NCI-H345 treated with DMSO at 0.1 percent for 48 hours (cell line): ENCODE data around the gene FAM20B.

Experiments
- DNase-seq: peaks from one replicate; lab custom pipeline; 2025; ENCODE audit not compliant: unreplicated experiment; lab: John Stamatoyannopoulos, UW

The FAM20B gene

DNA sequence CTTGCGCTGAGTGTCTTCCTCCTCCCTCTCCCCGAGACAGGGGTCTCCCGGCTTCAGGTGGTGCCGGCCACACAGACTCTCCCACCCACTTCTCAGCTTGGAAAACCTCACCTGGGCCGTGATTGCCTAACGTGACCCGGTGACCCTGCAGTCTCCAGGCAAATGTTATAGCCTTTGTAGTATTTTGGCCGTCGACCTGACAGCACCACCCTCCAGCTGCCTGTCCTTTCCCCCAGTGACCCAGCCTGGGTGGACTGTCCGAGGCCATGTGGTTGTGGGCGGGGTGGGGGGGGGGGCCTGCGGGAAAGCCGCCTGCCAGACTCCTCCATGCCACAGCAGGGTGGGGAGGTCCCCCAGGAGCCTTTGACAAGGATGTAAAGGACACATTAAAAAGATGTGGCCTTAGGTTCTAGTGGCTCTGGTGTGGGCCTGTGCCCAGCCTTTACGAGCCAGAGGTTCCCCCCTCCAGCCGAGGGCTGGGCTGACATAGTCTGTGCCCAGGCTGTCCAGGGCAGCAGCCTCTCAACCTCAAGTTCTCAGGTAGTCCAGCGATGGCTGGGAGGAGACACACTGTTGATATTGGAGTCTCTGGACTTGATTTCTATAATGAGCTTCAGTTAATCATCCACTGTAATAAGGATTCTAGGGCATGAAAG lies 64.3 kb downstream of the FAM20B start:
- no peak for DNase-seq

- DNase-seq = no peak
These were observed 64.8 kb downstream of the FAM20B start for GRCh38 chr1:179090522-179090921.

DNA sequence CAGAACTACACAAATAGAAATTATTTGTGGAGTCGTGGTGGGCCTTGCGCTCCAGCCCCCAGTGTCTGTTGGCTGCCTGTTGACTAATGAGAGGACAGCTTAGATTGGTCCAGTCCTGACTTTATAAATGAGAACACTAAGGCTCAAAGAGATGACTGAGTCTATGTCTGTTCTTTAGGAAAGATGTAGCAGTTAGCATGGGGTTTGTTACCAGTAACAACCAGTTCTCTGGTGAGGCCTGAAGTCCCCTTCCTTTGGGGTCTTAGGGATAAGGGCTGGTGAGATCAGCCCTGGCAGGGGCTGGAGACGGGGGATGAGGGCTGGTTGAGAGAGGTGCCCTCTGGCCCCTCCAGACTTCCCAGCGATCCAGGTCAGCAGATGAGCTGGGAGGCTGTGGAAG lies 65.2 kb downstream of the FAM20B start:
- DNase-seq = no peak

DNA sequence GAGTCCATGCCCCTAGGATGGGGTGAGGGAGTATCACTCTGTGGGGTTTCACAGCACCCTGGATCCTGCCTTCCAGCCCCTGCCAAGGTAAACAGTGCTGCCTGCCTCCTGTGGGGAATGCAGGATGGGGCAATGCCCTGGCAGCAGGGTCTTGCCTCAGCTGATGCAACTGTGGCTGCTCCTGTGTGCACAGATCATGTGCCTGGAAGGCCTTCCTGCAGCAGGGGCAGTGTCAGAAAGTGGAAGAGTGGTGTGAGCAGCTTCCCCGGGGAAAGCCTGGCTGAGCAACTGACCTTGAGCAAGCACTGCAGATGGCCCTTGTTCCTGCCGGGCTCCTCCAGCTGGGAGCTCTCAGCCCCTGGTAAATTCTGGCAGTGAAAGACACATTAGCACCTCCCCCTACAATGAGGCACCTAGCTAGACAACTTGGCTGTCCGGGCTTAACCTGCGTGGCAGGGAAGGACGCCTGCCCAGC lies 66.0 kb downstream of the FAM20B start:
- DNase-seq = no peak

GRCh38 chr1:179092896-179093461 lies 67.3 kb downstream of the FAM20B start:
- DNase-seq = no peak

DNA sequence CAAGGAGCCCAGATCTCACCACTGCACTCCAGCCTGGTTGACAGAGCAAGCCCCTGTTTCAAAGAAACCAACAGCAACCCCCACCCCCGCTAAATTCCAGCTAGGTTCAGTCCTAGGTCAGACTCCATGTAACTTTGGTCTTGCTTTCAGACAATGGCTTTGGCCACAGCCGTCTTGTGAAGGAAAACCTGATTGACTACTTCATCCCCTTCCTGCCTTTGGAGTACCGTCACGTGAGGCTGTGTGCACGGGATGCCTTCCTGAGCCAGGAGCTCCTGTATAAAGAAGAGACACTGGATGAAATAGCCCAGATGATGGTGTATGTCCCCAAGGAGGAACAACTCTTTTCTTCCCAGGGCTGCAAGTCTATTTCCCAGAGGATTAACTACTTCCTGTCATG lies 69.1 kb downstream of the FAM20B start:
- DNase-seq = no peak

GRCh38 chr1:179095377-179095776 lies 69.7 kb downstream of the FAM20B start:
- DNase-seq = no peak

DNA sequence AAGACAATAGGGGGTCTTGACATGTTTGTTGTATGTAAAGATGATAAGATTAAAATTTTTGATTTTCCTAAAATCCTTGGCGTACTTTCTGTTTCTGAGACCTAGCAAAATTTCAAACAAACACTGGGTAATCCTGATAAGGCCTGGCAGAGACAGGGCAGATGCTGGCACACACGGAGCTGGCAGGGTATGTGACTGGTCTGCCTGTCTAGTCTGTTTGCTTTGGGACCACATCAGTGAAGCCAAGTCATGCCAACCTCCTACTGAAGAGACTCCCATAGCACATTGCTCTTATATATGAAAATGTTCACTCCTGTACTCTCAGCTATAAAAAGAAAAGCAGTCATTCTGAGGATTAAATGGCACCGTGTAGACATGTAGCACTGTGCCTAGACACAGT lies 70.2 kb downstream of the FAM20B start:
- no peak for DNase-seq

- DNase-seq = no peak
These were observed 74.2 kb downstream of the FAM20B start for GRCh38 chr1:179099891-179100290.

- no peak for DNase-seq
These were observed 75.9 kb downstream of the FAM20B start for GRCh38 chr1:179101566-179101965.

GRCh38 chr1:179103999-179104398 lies 78.3 kb downstream of the FAM20B start:
- no peak for DNase-seq

- DNase-seq = no peak
These were observed 79.0 kb downstream of the FAM20B start for GRCh38 chr1:179104611-179105250.

- no peak for DNase-seq
These were observed 79.7 kb downstream of the FAM20B start for GRCh38 chr1:179105393-179105792.

GRCh38 chr1:179107706-179108629 lies 82.3 kb downstream of the FAM20B start:
- no peak for DNase-seq

DNA sequence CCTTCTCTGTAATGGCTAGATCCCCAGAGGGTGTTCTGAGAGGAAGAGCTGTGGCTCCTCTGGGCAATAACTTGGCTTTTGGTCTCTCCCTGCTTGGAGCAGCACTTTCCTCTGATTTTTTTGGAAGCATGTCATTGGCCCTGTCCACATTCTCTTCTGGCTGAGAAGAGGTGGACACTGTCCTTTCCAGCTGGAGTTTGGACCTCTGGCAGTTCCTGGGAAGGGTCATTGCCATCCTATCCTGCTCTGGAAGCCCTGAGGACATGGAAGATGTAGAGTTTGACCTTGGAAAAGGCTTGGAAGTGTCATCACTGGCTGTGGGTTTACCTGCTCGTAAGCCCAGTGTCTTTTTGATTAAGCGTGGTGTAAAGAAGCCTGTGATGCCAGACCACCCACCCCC lies 83.0 kb downstream of the FAM20B start:
- no peak for DNase-seq

- DNase-seq = no peak
These were observed 89.5 kb downstream of the FAM20B start for GRCh38 chr1:179115181-179115580.

- DNase-seq = no peak
These were observed 93.8 kb downstream of the FAM20B start for GRCh38 chr1:179119513-179119912.

- no peak for DNase-seq
These were observed 95.0 kb downstream of the FAM20B start for GRCh38 chr1:179120736-179121135.

DNA sequence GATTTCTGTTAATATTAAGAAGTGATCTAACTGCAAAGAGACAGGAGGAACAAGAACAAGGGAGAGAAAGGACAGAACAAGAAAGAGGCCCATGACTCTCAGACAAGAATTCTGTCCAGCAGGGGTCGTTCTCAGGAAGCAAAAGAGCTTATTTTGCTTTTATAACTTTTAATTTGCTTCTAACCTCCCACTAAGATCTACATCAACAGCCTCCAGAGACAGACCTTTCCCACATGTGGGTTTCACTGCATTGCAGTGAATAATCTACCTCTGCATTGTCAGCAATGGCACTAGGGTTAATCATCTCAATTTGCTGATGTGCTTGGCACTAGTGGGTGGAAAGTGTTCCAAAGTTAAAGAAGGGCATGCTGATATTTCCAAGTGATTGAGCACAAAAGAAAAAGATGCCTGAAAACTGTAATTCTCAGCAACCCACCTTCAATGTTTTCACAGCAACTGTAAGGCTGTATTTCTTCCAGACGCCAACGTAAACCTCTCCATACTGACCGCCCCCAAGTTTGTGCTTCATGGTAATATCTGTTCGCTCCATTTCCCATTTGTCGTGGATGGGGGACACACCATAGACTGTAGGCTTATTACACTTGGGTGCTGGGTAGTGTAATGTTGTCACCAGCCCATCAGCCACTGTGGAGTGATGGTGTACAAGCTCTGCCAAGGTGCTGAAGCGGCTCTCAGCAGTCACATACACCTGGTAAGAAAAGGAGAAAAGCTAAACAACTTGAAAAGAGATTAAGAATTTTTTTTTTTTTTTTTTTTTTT lies 95.7 kb downstream of the FAM20B start:
- DNase-seq = no peak

DNA sequence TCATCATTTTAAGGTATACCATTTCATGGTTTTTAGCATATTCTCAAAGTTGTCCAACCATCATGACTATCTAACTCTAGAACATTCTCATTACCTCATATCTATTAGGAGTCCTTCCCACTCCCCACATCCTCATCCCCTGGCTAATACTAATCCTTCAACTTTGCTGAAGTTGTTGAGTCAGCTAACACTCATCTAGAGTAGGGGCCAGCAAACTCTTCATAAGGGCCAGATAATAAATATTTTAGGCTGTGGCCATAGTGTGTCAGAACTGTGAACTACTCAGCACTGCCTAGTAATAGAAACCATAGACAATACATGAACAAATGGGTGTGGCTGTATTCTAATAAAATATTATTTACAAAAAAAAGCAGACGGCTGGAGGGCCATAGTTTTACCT lies 99.2 kb downstream of the FAM20B start:
- DNase-seq = no peak
